Measurements from ENCODE around the gene GOLM1. TPM values are rescaled to one million over a fixed set of nuclear protein-coding genes. Genes with fewer than 3 reads are reported as not detected.

Gene GOLM1
- total and polyA plus RNA-seq, 2 of the 8 experiments (the other 6 are each of a cell fraction or from before 2014, with no cell fraction given): 45.9 to 88.9 TPM

- no peak overlapping the region for H2BK20ac ChIP-seq (ENCODE audit: low read length)
- H3K23ac ChIP-seq (ENCODE audit: insufficient read length): no peak overlapping the region
- no peak overlapping the region for H3K14ac ChIP-seq (ENCODE audit: insufficient read length)
- no peak overlapping the region for H2BK15ac ChIP-seq (ENCODE audit: low read length)
- peaks cover 0 to 14% (median 6%) of the 10 kb centered on the region in 4 experiments; a peak in 5 of 7 replicates for H3K27me3 ChIP-seq (replicated peaks in 1 of 4; ENCODE audit: control insufficient read depth in 3 of 4, extremely low read depth in 1 of 4, insufficient read depth in 3 of 4, low read length in 3 of 4)
- H3K4me2 ChIP-seq (ENCODE audit: insufficient read depth in 1 of 2, low read depth in 2 of 2, low read length in 2 of 2): no peak overlapping the region
- H4K8ac ChIP-seq (ENCODE audit: extremely low read depth, insufficient read depth, low read length): no peak overlapping the region
- no peak for TF ChIP-seq ATF2 (IDR thresholded peaks at IDR 0.05; ENCODE audit: low read length)
- no peak for TF ChIP-seq CEBPB (IDR thresholded peaks at IDR 0.05; ENCODE audit: low read depth, low read length)
- TF ChIP-seq CREB1 (IDR thresholded peaks at IDR 0.05): no peak
- CTCF ChIA-PET (ENCODE audit: partially characterized antibody): no interaction called here
- H3K4me1 ChIP-seq (replicated peaks in 1 of 4; ENCODE audit: control insufficient read depth in 3 of 4, insufficient read depth in 4 of 4, low read length in 3 of 4): peaks cover 0 to 10% (median 1%) of the 10 kb centered on the region in 4 experiments; a peak in 5 of 7 replicates
- no peak overlapping the region for H2BK5ac ChIP-seq (ENCODE audit: low read depth, low read length)
- FAIRE-seq: no peak
- H2AFZ ChIP-seq (ENCODE audit: low read length): no peak overlapping the region
- H3K27ac ChIP-seq (ENCODE audit: low read depth, low read length): no peak overlapping the region
- H2BK120ac ChIP-seq (replicated peaks; ENCODE audit: low read depth, low read length): no peak overlapping the region
- POLR2A ChIA-PET (ENCODE audit: partially characterized antibody): interaction anchor here (1.2 kb wide), 1 partner anchor 185 kb away, joined by 3 read pairs; no protein-coding TSS in a partner anchor
- no peak for DNase-seq (ENCODE audit: low read depth in 1 of 2, low spot score in 2 of 2)
- no peak overlapping the region for H3K4me3 ChIP-seq (ENCODE audit: extremely low read depth in 1 of 4, insufficient read depth in 2 of 4, low read depth in 3 of 4, low read length in 4 of 4)
- no peak overlapping the region for H3K56ac ChIP-seq (replicated peaks; ENCODE audit: insufficient read length, low read depth, low read length)
- WGBS, 2 experiments (ENCODE audit: extremely low coverage in 1 of 2, insufficient coverage in 1 of 2, insufficient read length in 1 of 2, insufficient replicate concordance in 2 of 2, low coverage in 1 of 2, low lambda C conversion rate in 2 of 2, missing lambda C conversion rate in 1 of 2): 58% methylated on average over 2 of the region's 2 CpGs; no CpG with 5 or more reads in 1 of the 2 experiments
- H2AK5ac ChIP-seq (ENCODE audit: low read depth, low read length): no peak overlapping the region
- no peak overlapping the region for H4K5ac ChIP-seq (ENCODE audit: insufficient read length, low read depth, low read length)
- no peak overlapping the region for H3K4ac ChIP-seq (replicated peaks; ENCODE audit: insufficient read length, low read depth, low read length)
- H2BK12ac ChIP-seq (ENCODE audit: low read depth, low read length): no peak overlapping the region
- H3K9ac ChIP-seq (replicated peaks in 1 of 4; ENCODE audit: extremely low read depth in 1 of 4, low read depth in 3 of 4, low read length in 3 of 4): no peak overlapping the region
- peaks cover 8% of the 10 kb centered on the region for H3K23me2 ChIP-seq (ENCODE audit: low read depth, low read length)
- peaks cover 5 to 70% of the 10 kb centered on the region in 2 experiments; a peak in 3 of 4 replicates for H3K79me2 ChIP-seq (ENCODE audit: control insufficient read depth in 1 of 2, insufficient read depth in 2 of 2, low read length in 2 of 2)
- H3K79me1 ChIP-seq (ENCODE audit: low read depth, low read length): peaks cover 4% of the 10 kb centered on the region; the same call in 1 of the 2 replicates
- peaks cover 0 to 11% of the 10 kb centered on the region in 2 experiments for H4K20me1 ChIP-seq (replicated peaks in 1 of 2; ENCODE audit: control insufficient read depth in 1 of 2, insufficient read depth in 2 of 2, low read length in 2 of 2)
- H3K18ac ChIP-seq (ENCODE audit: extremely low read depth, low read length): no peak overlapping the region
- no peaks in the 10 kb centered on the region for H3K9me3 ChIP-seq (ENCODE audit: insufficient read depth in 2 of 2, low read depth in 1 of 2, low read length in 1 of 2)
- no peaks in the 10 kb centered on the region for H3K36me3 ChIP-seq (ENCODE audit: control insufficient read depth in 2 of 4, insufficient read depth in 4 of 4, low read length in 3 of 4)
- H4K91ac ChIP-seq (replicated peaks; ENCODE audit: insufficient read length, low read length): no peak overlapping the region
Measured at GRCh38 chr9:86096386-86096785, 3.0 kb downstream of the GOLM1 start.
